Midbrain (tissue), 1 donor: ENCODE data around the gene ACBD6.

Experiments
- DNase-seq: peaks from one replicate; lab custom pipeline; 2025; lab: John Stamatoyannopoulos, UW

The ACBD6 gene

GRCh38 chr1:180525715-180526039 lies 23.3 kb upstream of the ACBD6 start:
- no peak for DNase-seq

- DNase-seq, result no peak
Observed at GRCh38 chr1:180524915-180525714, 22.7 kb upstream of the ACBD6 start.

- no peak for DNase-seq
Observed at GRCh38 chr1:180524160-180524914, 22.0 kb upstream of the ACBD6 start.

GRCh38 chr1:180522213-180522515 lies 19.8 kb upstream of the ACBD6 start:
- no peak for DNase-seq

GRCh38 chr1:180521474-180522212 lies 19.3 kb upstream of the ACBD6 start:
- DNase-seq, result no peak

- DNase-seq, result no peak
Observed at GRCh38 chr1:180519846-180520245, 17.5 kb upstream of the ACBD6 start.

- DNase-seq, result peak; percentile 83
Observed at GRCh38 chr1:180515857-180516388, 13.5 kb upstream of the ACBD6 start.

- DNase-seq, result no peak
Observed at GRCh38 chr1:180515364-180515763, 13.0 kb upstream of the ACBD6 start.

GRCh38 chr1:180513531-180513930 lies 11.2 kb upstream of the ACBD6 start:
- DNase-seq, result no peak

GRCh38 chr1:180510882-180511281 lies 8.5 kb upstream of the ACBD6 start:
- no peak for DNase-seq

GRCh38 chr1:180508725-180509097 lies 6.3 kb upstream of the ACBD6 start:
- DNase-seq, result no peak

- DNase-seq, result no peak
Observed at GRCh38 chr1:180507795-180508724, 5.7 kb upstream of the ACBD6 start.

GRCh38 chr1:180505732-180506335 lies 3.5 kb upstream of the ACBD6 start:
- DNase-seq, result peak; percentile 15

- DNase-seq, result no peak
Observed at GRCh38 chr1:180504186-180504585, 1.8 kb upstream of the ACBD6 start.

- DNase-seq, result no peak
Observed at GRCh38 chr1:180503280-180503862, 994 bp upstream of the ACBD6 start.

GRCh38 chr1:180501865-180502360 lies 464 bp downstream of the ACBD6 start:
- no peak for DNase-seq

GRCh38 chr1:180500689-180501088 lies 1.7 kb downstream of the ACBD6 start:
- DNase-seq, result no peak

GRCh38 chr1:180498594-180498993 lies 3.8 kb downstream of the ACBD6 start:
- no peak for DNase-seq

- DNase-seq, result no peak
Observed at GRCh38 chr1:180497826-180498225, 4.6 kb downstream of the ACBD6 start.

GRCh38 chr1:180494370-180494769 lies 8.0 kb downstream of the ACBD6 start:
- no peak for DNase-seq

- DNase-seq, result no peak
Observed at GRCh38 chr1:180489976-180490375, 12.4 kb downstream of the ACBD6 start.
